Activated CD8-positive, alpha-beta T cell treated with anti-CD3 and anti-CD28 coated beads for 36 hours (primary cell): ENCODE measurements around the gene RXRA. TPM values are rescaled to one million over a fixed set of nuclear protein-coding genes. Genes with fewer than 3 reads are reported as not detected.
"Not testable (repeated sequence)": the region's sequence is repeated elsewhere in the genome, so short reads cannot be mapped to it uniquely, and the experiment has no call there.

ENCODE experiments used
- ATAC-seq: fragments of 200-7000 bp; cut with Tn5 transposase; one replicate; pipeline ENCODE4 v1.10.0; 2021; ENCODE audit warnings: mild to moderate bottlenecking, moderate library complexity
- CTCF ChIA-PET: fragments of 350-600 bp; sonication (Branson Sonifier 250); formaldehyde crosslinking; loops from one replicate; lab custom pipeline; 2021; ENCODE audit warnings: antibody characterized with exemption; lab: Charles Lee
- POLR2A ChIA-PET: fragments of 350-600 bp; sonication (Branson Sonifier 250); formaldehyde crosslinking; loops from one replicate; lab custom pipeline; 2021; ENCODE audit warnings: antibody characterized with exemption; lab: Charles Lee
- DNase-seq: peaks from one replicate; pipeline ENCODE4 v3.0.0-alpha.2; 2020
- H3K27ac Mint-ChIP-seq: one replicate; pipeline ENCODE4 v1.8.0; 2021; ENCODE audit warnings: mild to moderate bottlenecking, mixed read lengths
- H3K27me3 Mint-ChIP-seq: one replicate; pipeline ENCODE4 v1.8.0; 2021; ENCODE audit warnings: mixed read lengths
- H3K36me3 Mint-ChIP-seq: one replicate; pipeline ENCODE4 v1.8.0; 2021; ENCODE audit warnings: low read depth, mixed read lengths
- H3K4me1 Mint-ChIP-seq: one replicate; pipeline ENCODE4 v1.8.0; 2021; ENCODE audit warnings: low read depth, mixed read lengths
- H3K4me3 Mint-ChIP-seq: one replicate; pipeline ENCODE4 v1.8.0; 2021; ENCODE audit warnings: mild to moderate bottlenecking, moderate library complexity, mixed read lengths
- H3K9me3 Mint-ChIP-seq: one replicate; pipeline ENCODE4 v1.8.0; 2021; ENCODE audit warnings: mixed read lengths
- CTCF ChIP-seq: fragments of 200-600 bp; IDR thresholded peaks from one replicate; pipeline ENCODE4 v1.8.0; 2022; ENCODE audit warnings: antibody characterized with exemption, mild to moderate bottlenecking
- intact Hi-C: fragments of 100-400 bp; cut with micrococcal nuclease; formaldehyde crosslinking; loops from one replicate; pipeline ENCODE4 v1.10.0; 2022
- total RNA-seq, 2 experiments: library from RNA; stranded (reverse); gene quantifications; one replicate each; pipeline ENCODE4 v1.2.3, GENCODE V29; 2021

Gene RXRA
- total RNA-seq, 2 experiments from 2014 or later = 23.2 to 23.8 TPM

- Mint-ChIP-seq H3K4me3 (no peak overlapping the region), H3K27ac (no peak overlapping the region), H3K27me3 (peaks cover 3% of the 10 kb centered on the region), H3K4me1 (peaks cover 12% of the 10 kb centered on the region), H3K9me3 (no peaks in the 10 kb centered on the region), H3K36me3 (no peaks in the 10 kb centered on the region)
- TF ChIP-seq CTCF = no peak
- ChIA-PET POLR2A (no interaction called here), CTCF (no interaction called here)
- intact Hi-C loops = no loop called here
- ATAC-seq (no peak), DNase-seq (no peak)
These were observed 21.6 kb upstream of the RXRA start for GRCh38 chr9:134304690-134305089.

DNA sequence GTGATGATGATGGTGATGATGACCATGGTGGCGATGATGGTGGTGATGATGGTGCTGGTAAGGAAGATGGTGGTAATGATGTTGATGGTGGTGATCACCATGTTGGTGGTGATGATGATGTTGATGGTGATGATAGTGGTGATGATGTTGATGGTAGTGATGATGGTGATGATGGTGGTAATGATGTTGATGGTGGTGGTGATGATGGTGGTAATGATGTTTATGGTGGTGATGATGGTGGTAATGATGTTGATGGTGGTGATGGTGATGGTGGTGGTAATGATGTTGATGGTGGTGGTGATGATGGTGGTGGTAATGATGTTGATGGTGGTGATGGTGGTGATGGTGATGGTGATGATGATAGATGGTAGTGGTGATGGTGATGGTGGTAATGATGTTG, 20.7 kb upstream of the RXRA start:
- Mint-ChIP-seq H3K9me3 (no peaks in the 10 kb centered on the region), H3K4me1 (peaks cover 12% of the 10 kb centered on the region), H3K27me3 (no peaks in the 10 kb centered on the region), H3K27ac (no peak overlapping the region), H3K36me3 (no peaks in the 10 kb centered on the region), H3K4me3 (no peak overlapping the region)
- intact Hi-C loops = no loop called here
- CTCF ChIA-PET = no interaction called here
- DNase-seq (no peak), ATAC-seq (no peak)
- no peak for TF ChIP-seq CTCF
- POLR2A ChIA-PET = no interaction called here

DNA sequence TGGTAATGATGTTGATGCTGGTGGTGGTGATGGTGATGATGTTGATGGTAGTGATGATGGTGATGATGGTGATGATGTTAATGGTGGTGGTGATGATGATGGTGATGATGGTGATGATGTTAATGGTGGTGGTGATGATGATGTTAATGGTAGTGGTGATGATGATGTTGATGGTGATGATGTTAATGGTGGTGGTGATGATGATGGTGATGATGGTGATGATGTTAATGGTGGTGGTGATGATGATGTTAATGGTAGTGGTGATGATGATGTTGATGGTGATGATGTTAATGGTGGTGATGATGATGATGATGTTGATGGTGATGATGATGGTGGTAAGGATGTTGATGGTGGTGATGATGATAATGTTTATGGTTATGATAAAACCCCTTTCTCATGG, 20.2 kb upstream of the RXRA start:
- DNase-seq, CTCF ChIA-PET, H3K4me3 Mint-ChIP-seq, H3K27me3 Mint-ChIP-seq, H3K27ac Mint-ChIP-seq, ATAC-seq, intact Hi-C loops, H3K9me3 Mint-ChIP-seq, H3K4me1 Mint-ChIP-seq, H3K36me3 Mint-ChIP-seq, POLR2A ChIA-PET: not testable (repeated sequence)

DNA sequence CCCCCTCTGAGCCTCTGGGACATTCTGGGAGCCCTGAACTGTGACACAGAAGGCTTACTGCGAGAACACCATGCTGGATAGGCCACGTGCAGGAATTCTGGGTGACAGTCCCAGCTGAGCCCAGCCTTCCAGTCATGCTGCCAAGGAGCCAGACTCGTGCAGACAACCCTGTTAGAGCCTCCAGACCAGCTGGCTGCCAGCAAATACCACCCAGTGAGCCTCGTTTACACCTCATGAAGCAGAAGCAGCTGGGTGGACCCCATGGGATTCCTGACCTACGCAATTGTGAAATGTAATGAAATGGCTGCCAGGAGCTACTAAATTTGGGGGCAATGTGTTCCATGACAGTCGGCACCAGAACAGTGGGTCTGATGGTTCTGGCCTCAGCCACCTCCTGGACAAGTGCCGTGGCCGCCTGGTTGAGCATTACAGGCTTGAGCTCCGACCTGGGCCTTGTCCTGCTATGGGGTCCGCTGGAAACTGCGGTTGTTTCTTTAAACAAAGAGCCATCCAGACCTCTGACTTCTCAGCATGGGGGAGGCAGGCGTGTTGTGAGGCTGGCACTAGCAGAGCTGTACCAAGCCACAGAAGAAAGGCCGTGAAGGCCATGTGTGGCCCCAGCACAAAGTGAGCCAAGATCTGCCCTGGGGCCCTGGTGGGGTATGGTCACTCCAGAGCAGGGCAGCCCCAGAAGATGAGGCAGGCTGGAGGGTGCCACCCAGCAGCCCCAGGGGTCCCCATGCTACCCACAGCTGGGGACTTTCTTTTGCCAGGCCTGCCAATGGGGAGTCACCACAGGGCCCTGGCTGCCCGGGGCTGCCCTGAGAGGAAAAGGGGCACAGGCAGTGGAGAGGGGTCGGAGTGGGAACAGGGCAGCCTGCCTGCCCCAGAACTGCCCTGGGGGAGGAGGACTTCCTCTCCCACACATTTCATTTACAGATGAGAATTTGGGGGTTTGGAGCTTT, 19.3 kb upstream of the RXRA start:
- H3K27me3 Mint-ChIP-seq = no peaks in the 10 kb centered on the region
- no peaks in the 10 kb centered on the region for H3K9me3 Mint-ChIP-seq
- no peak for DNase-seq
- ChIA-PET POLR2A (no interaction called here), CTCF (interaction anchor here (1.1 kb wide), 2 partner anchors 78 to 136 kb away, joined by 3 read pairs; no protein-coding TSS in a partner anchor)
- peaks cover under 1% of the 10 kb centered on the region for H3K4me1 Mint-ChIP-seq
- no peak for ATAC-seq
- intact Hi-C loops = no loop called here
- no peak for TF ChIP-seq CTCF
- H3K27ac Mint-ChIP-seq = no peak overlapping the region
- H3K36me3 Mint-ChIP-seq = no peaks in the 10 kb centered on the region
- no peak overlapping the region for H3K4me3 Mint-ChIP-seq

DNA sequence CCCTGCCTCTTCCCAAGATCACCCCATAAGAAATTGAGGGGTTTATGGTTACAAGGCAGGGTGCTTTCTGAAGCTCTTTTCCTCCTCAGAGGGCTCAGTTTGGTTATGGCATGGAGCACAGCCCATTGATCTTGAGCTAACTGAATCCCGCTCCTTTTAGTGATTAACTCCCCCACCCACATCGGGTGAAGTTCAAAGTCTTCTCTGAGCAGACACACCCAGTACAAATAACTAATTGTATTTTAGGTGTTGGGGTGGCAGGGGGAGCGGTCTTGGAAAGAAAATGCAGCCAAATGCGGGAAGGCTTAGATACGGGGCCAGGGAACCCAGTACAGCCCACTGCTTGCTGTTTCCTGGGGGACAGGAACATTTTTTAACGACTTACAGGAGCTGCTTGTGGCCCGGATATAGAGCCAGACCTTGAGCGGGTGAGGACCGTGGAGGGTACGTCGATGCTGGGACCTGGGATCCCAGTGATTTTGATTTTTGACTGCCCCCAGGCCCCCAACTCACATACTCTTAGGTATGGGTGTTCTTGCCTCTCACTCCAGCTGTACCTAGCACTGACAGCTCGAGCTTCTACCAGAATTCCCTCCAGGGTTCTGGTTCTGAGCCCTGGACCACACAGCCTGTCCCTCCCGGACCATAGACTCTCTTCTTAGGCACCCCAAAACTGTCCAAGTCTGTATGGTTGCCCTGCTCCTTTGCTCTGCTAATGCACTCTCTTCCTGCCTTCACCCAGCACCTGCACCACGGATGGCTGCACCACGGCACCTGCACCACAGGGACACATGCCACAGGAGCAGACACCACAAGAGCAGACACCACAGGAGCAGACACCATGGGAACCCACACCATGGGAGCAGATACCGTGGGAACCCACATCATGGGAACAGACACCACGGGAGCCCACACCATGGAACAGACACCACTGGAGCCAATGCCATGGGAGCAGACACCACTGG, 18.3 kb upstream of the RXRA start:
- no peak for DNase-seq
- CTCF ChIA-PET = interaction anchor here (1.1 kb wide), 2 partner anchors 79 to 135 kb away, joined by 3 read pairs; no protein-coding TSS in a partner anchor
- Mint-ChIP-seq H3K4me3 (no peak overlapping the region), H3K27ac (no peak overlapping the region), H3K27me3 (no peaks in the 10 kb centered on the region), H3K36me3 (no peaks in the 10 kb centered on the region), H3K4me1 (no peaks in the 10 kb centered on the region), H3K9me3 (no peaks in the 10 kb centered on the region)
- POLR2A ChIA-PET = no interaction called here
- TF ChIP-seq CTCF = no peak
- intact Hi-C loops = no loop called here
- no peak for ATAC-seq

GRCh38 chr9:134308639-134309220, 17.5 kb upstream of the RXRA start:
- H3K27me3 Mint-ChIP-seq, intact Hi-C loops, DNase-seq, H3K9me3 Mint-ChIP-seq, H3K27ac Mint-ChIP-seq, POLR2A ChIA-PET, H3K4me1 Mint-ChIP-seq, H3K36me3 Mint-ChIP-seq, ATAC-seq, H3K4me3 Mint-ChIP-seq: not testable (repeated sequence)
- CTCF ChIA-PET = interaction anchor here (1.0 kb wide), 1 partner anchor 139 kb away, joined by 3 read pairs; no protein-coding TSS in a partner anchor
